ENCODE data around the gene SH3BP1.
A peak's percentile ranks its signal among the peaks of the same experiment; 100 is the strongest.

The SH3BP1 gene

GRCh38 chr22:37681001-37681424 lies 41.5 kb downstream of the SH3BP1 start:
- H3K9ac ChIP-seq (ENCODE audit: low read length) = no peak overlapping the region
- no peak overlapping the region for H2BK5ac ChIP-seq (ENCODE audit: low read depth, low read length, poor library complexity, severe bottlenecking)
- H3K14ac ChIP-seq (ENCODE audit: low read length in 2 of 2) = no peak overlapping the region
- 33% methylated on average over 2 of the region's 2 CpGs for WGBS
- H3K4ac ChIP-seq (ENCODE audit: low read depth in 1 of 2, low read length in 2 of 2) = no peak overlapping the region
- no peak overlapping the region for H3K23ac ChIP-seq (ENCODE audit: low read length in 2 of 2)
- peak overlapping the region; percentile 35 for H4K8ac ChIP-seq (ENCODE audit: low read length)
- H2BK12ac ChIP-seq (ENCODE audit: low read length in 2 of 2) = peak overlapping the region; percentile 29 to 45
- peak overlapping the region; percentile 11 to 37 for H3K18ac ChIP-seq (ENCODE audit: low read depth in 1 of 2, low read length in 2 of 2)
- peaks cover 29% of the 10 kb centered on the region for H3K4me1 ChIP-seq (ENCODE audit: control insufficient read depth, insufficient read depth, low read depth, low read length)
- no peak overlapping the region for H2AFZ ChIP-seq (ENCODE audit: low read depth, low read length)
- DNase-seq = peak; percentile 47
- no peaks in the 10 kb centered on the region for H3K27me3 ChIP-seq (ENCODE audit: control insufficient read depth in 1 of 2, insufficient read depth in 1 of 2, low read length in 2 of 2)
- no peak overlapping the region for H3K4me3 ChIP-seq (ENCODE audit: insufficient read depth in 1 of 2, low read depth in 1 of 2, low read length in 2 of 2)
- H2AK5ac ChIP-seq (ENCODE audit: low read length, severe bottlenecking) = peak overlapping the region; percentile 17
- H3K9me3 ChIP-seq (ENCODE audit: control insufficient read depth, low read length) = no peaks in the 10 kb centered on the region
- peak overlapping the region; percentile 14 for H4K91ac ChIP-seq (ENCODE audit: low read length)
- H2BK15ac ChIP-seq (ENCODE audit: low read depth, poor library complexity, severe bottlenecking) = no peak overlapping the region
- H3K4me2 ChIP-seq (ENCODE audit: low read length, poor library complexity, severe bottlenecking) = no peak overlapping the region
- no peaks in the 10 kb centered on the region for H3K79me1 ChIP-seq (replicated peaks; ENCODE audit: low read length, poor library complexity, severe bottlenecking)
- peaks cover 22 to 23% of the 10 kb centered on the region in 2 experiments for H3K36me3 ChIP-seq (ENCODE audit: control insufficient read depth in 1 of 2, insufficient read depth in 2 of 2, low read depth in 1 of 2, low read length in 2 of 2)
- H2BK120ac ChIP-seq (ENCODE audit: low read depth, low read length) = no peak overlapping the region
- H3K27ac ChIP-seq (ENCODE audit: low read length, poor library complexity, severe bottlenecking) = no peak overlapping the region

GRCh38 chr22:37681556-37682049 lies 42.1 kb downstream of the SH3BP1 start:
- H4K91ac ChIP-seq (ENCODE audit: low read length) = no peak overlapping the region
- H2AK5ac ChIP-seq (ENCODE audit: low read length, severe bottlenecking) = peak overlapping the region; percentile 17
- peak overlapping the region; percentile 36 for H2BK15ac ChIP-seq (ENCODE audit: low read depth, poor library complexity, severe bottlenecking)
- no peak overlapping the region for H3K4me2 ChIP-seq (ENCODE audit: low read length, poor library complexity, severe bottlenecking)
- H3K79me1 ChIP-seq (replicated peaks; ENCODE audit: low read length, poor library complexity, severe bottlenecking) = peaks cover 1% of the 10 kb centered on the region
- peaks cover 29% of the 10 kb centered on the region for H3K4me1 ChIP-seq (ENCODE audit: control insufficient read depth, insufficient read depth, low read depth, low read length)
- no peak overlapping the region for H3K23ac ChIP-seq (ENCODE audit: low read length in 2 of 2)
- peak overlapping the region in 1 of 2 experiments; percentile 55 for H2BK12ac ChIP-seq (ENCODE audit: low read length in 2 of 2)
- no peak overlapping the region for H3K27ac ChIP-seq (ENCODE audit: low read length, poor library complexity, severe bottlenecking)
- H3K18ac ChIP-seq (ENCODE audit: low read depth in 1 of 2, low read length in 2 of 2) = no peak overlapping the region
- peaks cover 22 to 23% of the 10 kb centered on the region in 2 experiments for H3K36me3 ChIP-seq (ENCODE audit: control insufficient read depth in 1 of 2, insufficient read depth in 2 of 2, low read depth in 1 of 2, low read length in 2 of 2)
- H3K27me3 ChIP-seq (ENCODE audit: control insufficient read depth in 1 of 2, insufficient read depth in 1 of 2, low read length in 2 of 2) = no peaks in the 10 kb centered on the region
- H2BK120ac ChIP-seq (ENCODE audit: low read depth, low read length) = no peak overlapping the region
- H2AFZ ChIP-seq (ENCODE audit: low read depth, low read length) = no peak overlapping the region
- H3K4ac ChIP-seq (ENCODE audit: low read depth in 1 of 2, low read length in 2 of 2) = no peak overlapping the region
- peak; percentile 79 for DNase-seq
- no peak overlapping the region for H2BK5ac ChIP-seq (ENCODE audit: low read depth, low read length, poor library complexity, severe bottlenecking)
- peak overlapping the region; percentile 67 for H4K8ac ChIP-seq (ENCODE audit: low read length)
- no peak overlapping the region for H3K4me3 ChIP-seq (ENCODE audit: insufficient read depth in 1 of 2, low read depth in 1 of 2, low read length in 2 of 2)
- H3K9me3 ChIP-seq (ENCODE audit: control insufficient read depth, low read length) = no peaks in the 10 kb centered on the region
- WGBS = 24% methylated on average over 5 of the region's 6 CpGs
- H3K14ac ChIP-seq (ENCODE audit: low read length in 2 of 2) = no peak overlapping the region
- H3K9ac ChIP-seq (ENCODE audit: low read length) = peak overlapping the region; percentile 47

GRCh38 chr22:37684803-37685615 lies 45.5 kb downstream of the SH3BP1 start:
- Histone ChIP-seq H3K27me3 (ENCODE audit: control insufficient read depth in 1 of 2, insufficient read depth in 1 of 2, low read length in 2 of 2) (no peaks in the 10 kb centered on the region), H3K9ac (ENCODE audit: low read length) (no peak overlapping the region), H3K4me1 (ENCODE audit: control insufficient read depth, insufficient read depth, low read depth, low read length) (peaks cover 22% of the 10 kb centered on the region), H4K91ac (ENCODE audit: low read length) (no peak overlapping the region), H3K18ac (ENCODE audit: low read depth in 1 of 2, low read length in 2 of 2) (no peak overlapping the region), H2AK5ac (ENCODE audit: low read length, severe bottlenecking) (no peak overlapping the region), H2AFZ (ENCODE audit: low read depth, low read length) (no peak overlapping the region), H2BK12ac (ENCODE audit: low read length in 2 of 2) (no peak overlapping the region), H2BK120ac (ENCODE audit: low read depth, low read length) (no peak overlapping the region), H2BK5ac (ENCODE audit: low read depth, low read length, poor library complexity, severe bottlenecking) (no peak overlapping the region), H3K4me2 (ENCODE audit: low read length, poor library complexity, severe bottlenecking) (no peak overlapping the region), H2BK15ac (ENCODE audit: low read depth, poor library complexity, severe bottlenecking) (no peak overlapping the region), H3K27ac (ENCODE audit: low read length, poor library complexity, severe bottlenecking) (no peak overlapping the region), H3K23ac (ENCODE audit: low read length in 2 of 2) (no peak overlapping the region), H3K36me3 (ENCODE audit: control insufficient read depth in 1 of 2, insufficient read depth in 2 of 2, low read depth in 1 of 2, low read length in 2 of 2) (peaks cover 19 to 21% of the 10 kb centered on the region in 2 experiments), H4K8ac (ENCODE audit: low read length) (no peak overlapping the region), H3K79me1 (replicated peaks; ENCODE audit: low read length, poor library complexity, severe bottlenecking) (peaks cover 17% of the 10 kb centered on the region), H3K4ac (ENCODE audit: low read depth in 1 of 2, low read length in 2 of 2) (no peak overlapping the region), H3K9me3 (ENCODE audit: control insufficient read depth, low read length) (no peaks in the 10 kb centered on the region), H3K4me3 (ENCODE audit: insufficient read depth in 1 of 2, low read depth in 1 of 2, low read length in 2 of 2) (no peak overlapping the region), H3K14ac (ENCODE audit: low read length in 2 of 2) (no peak overlapping the region)
- WGBS = 88% methylated on average over 15 of the region's 16 CpGs
- DNase-seq = no peak
